IMR-90 (cell line): Measurements from ENCODE around the gene COMMD1. TPM values are rescaled to one million over a fixed set of nuclear protein-coding genes. Genes with fewer than 3 reads are reported as not detected.

Experiments used
- ATAC-seq: fragments of 200-7000 bp; cut with Tn5 transposase; 2 replicates; pipeline ENCODE4 v1.9.1; 2020; ENCODE audit warnings: low read depth, mild to moderate bottlenecking, moderate library complexity
- BruUV-seq: library from RNA; stranded (reverse); fragments of 400-500 nt; replicated peaks from 2 replicates; lab custom pipeline; 2021; lab: Mats Ljungman, UMichigan
- CTCF ChIA-PET: fragments of 300-600 bp; formaldehyde crosslinking; extraction: SDS; loops from one replicate; lab custom pipeline; 2021; ENCODE audit warnings: antibody characterized with exemption; lab: Yijun Ruan, JAX
- POLR2A ChIA-PET: fragments of 300-600 bp; sonication (Branson Sonifier 250); formaldehyde crosslinking; loops from one replicate; lab custom pipeline; 2022; ENCODE audit warnings: antibody characterized with exemption; ENCODE audit not compliant: unreplicated experiment; lab: Charles Lee
- DNase-seq: peaks from one replicate; pipeline ENCODE4 v3.0.0; 2013
- H2AFZ ChIP-seq: replicated peaks from 2 replicates; pipeline ENCODE3; 2013; ENCODE audit warnings: low read length, mild to moderate bottlenecking; ENCODE audit not compliant: poor library complexity
- H2AK5ac ChIP-seq: 2 replicates; pipeline ENCODE4 v1.6.1; 2013; ENCODE audit warnings: low read depth, low read length, inconsistent platforms
- H2AK9ac ChIP-seq: replicated peaks from 2 replicates; pipeline ENCODE3; 2013; ENCODE audit warnings: mild to moderate bottlenecking, low read depth, low read length, moderate library complexity; ENCODE audit not compliant: poor library complexity
- H2BK120ac ChIP-seq: 2 replicates; pipeline ENCODE4 v1.6.1; 2013; ENCODE audit warnings: low read depth, low read length, inconsistent platforms
- H2BK15ac ChIP-seq: 3 replicates; pipeline ENCODE4 v1.6.1; 2013; ENCODE audit warnings: low read depth, low read length, inconsistent platforms
- H2BK20ac ChIP-seq: 2 replicates; pipeline ENCODE4 v1.6.1; 2013; ENCODE audit warnings: low read depth, mild to moderate bottlenecking, inconsistent platforms, low read length, moderate library complexity
- H2BK5ac ChIP-seq: 2 replicates; pipeline ENCODE4 v1.6.1; 2013; ENCODE audit warnings: mild to moderate bottlenecking, low read depth, low read length, inconsistent platforms; ENCODE audit not compliant: poor library complexity, severe bottlenecking
- H3K14ac ChIP-seq: replicated peaks from 2 replicates; pipeline ENCODE4 v1.6.1; 2013; ENCODE audit warnings: low read depth, low read length, inconsistent platforms
- H3K18ac ChIP-seq: 2 replicates; pipeline ENCODE4 v1.6.1; 2013; ENCODE audit warnings: low read depth, low read length, control low read depth
- H3K23ac ChIP-seq: 2 replicates; pipeline ENCODE4 v1.6.1; 2013; ENCODE audit warnings: low read depth, low read length, inconsistent platforms
- H3K27ac ChIP-seq: 2 replicates; pipeline ENCODE4 v1.5.1; 2013; ENCODE audit warnings: mild to moderate bottlenecking, control low read depth, low read length; ENCODE audit not compliant: insufficient read depth
- H3K27me3 ChIP-seq: 2 replicates; pipeline ENCODE4 v1.6.1; 2013; ENCODE audit warnings: low read length; ENCODE audit not compliant: control insufficient read depth, insufficient read depth
- H3K36me3 ChIP-seq: 2 replicates; pipeline ENCODE4 v1.6.1; 2013; ENCODE audit warnings: low read length, mixed read lengths; ENCODE audit not compliant: control insufficient read depth, insufficient read depth
- H3K4ac ChIP-seq: 2 replicates; pipeline ENCODE4 v1.6.1; 2013; ENCODE audit warnings: low read depth, low read length, inconsistent platforms
- H3K4me1 ChIP-seq: 2 replicates; pipeline ENCODE4 v1.6.1; 2013; ENCODE audit warnings: low read length, mixed read lengths; ENCODE audit not compliant: control insufficient read depth, insufficient read depth
- H3K4me2 ChIP-seq: 2 replicates; pipeline ENCODE4 v1.6.1; 2013; ENCODE audit warnings: low read depth, mild to moderate bottlenecking, control low read depth, low read length, moderate library complexity
- H3K4me3 ChIP-seq: 2 replicates; pipeline ENCODE4 v1.5.1; 2013; ENCODE audit warnings: low read depth, mild to moderate bottlenecking, control low read depth, low read length, moderate library complexity; ENCODE audit not compliant: insufficient read depth
- H3K56ac ChIP-seq: 2 replicates; pipeline ENCODE4 v1.6.1; 2013; ENCODE audit warnings: low read length, inconsistent platforms; ENCODE audit not compliant: insufficient read depth; ENCODE audit errors: extremely low read depth
- H3K79me1 ChIP-seq, 2 experiments: 2 replicates each; pipeline ENCODE4 v1.6.1; 2013; ENCODE audit warnings: low read length in 2 of 2, inconsistent platforms in 1 of 2, low read depth in 1 of 2
- H3K9ac ChIP-seq: 2 replicates; pipeline ENCODE4 v1.6.1; 2013; ENCODE audit warnings: low read depth, low read length, control low read depth
- H3K9me1 ChIP-seq: 2 replicates; pipeline ENCODE4 v1.6.1; 2013; ENCODE audit warnings: low read length, inconsistent platforms; ENCODE audit not compliant: insufficient read depth
- H3K9me3 ChIP-seq: 2 replicates; pipeline ENCODE4 v1.6.1; 2013; ENCODE audit warnings: low read length; ENCODE audit not compliant: control insufficient read depth, insufficient read depth
- H4K20me1 ChIP-seq: 2 replicates; pipeline ENCODE4 v1.6.1; 2013; ENCODE audit warnings: low read length, inconsistent platforms; ENCODE audit not compliant: insufficient read depth
- H4K5ac ChIP-seq: 2 replicates; pipeline ENCODE4 v1.6.1; 2013; ENCODE audit warnings: mild to moderate bottlenecking, low read depth, low read length, control low read depth
- H4K8ac ChIP-seq, 2 experiments: 2 replicates each; pipeline ENCODE4 v1.6.1; 2013; ENCODE audit warnings: low read depth in 2 of 2, low read length in 2 of 2, control low read depth in 1 of 2, inconsistent platforms in 1 of 2
- H4K91ac ChIP-seq: 2 replicates; pipeline ENCODE4 v1.6.1; 2013; ENCODE audit warnings: low read depth, low read length, inconsistent platforms; ENCODE audit not compliant: insufficient read depth
- CEBPB ChIP-seq: IDR thresholded peaks from 2 replicates; pipeline ENCODE4 v1.6.1; 2012; ENCODE audit warnings: low read depth, low read length, improper control_type of control experiment
- MAFK ChIP-seq: IDR thresholded peaks from 2 replicates; pipeline ENCODE4 v1.6.1; 2012; ENCODE audit warnings: low read depth, low read length, improper control_type of control experiment
- MAZ ChIP-seq: IDR thresholded peaks from 2 replicates; pipeline ENCODE4 v1.6.1; 2012; ENCODE audit warnings: low read depth, mild to moderate bottlenecking, low read length, improper control_type of control experiment, moderate library complexity, borderline replicate concordance
- POLR2A ChIP-seq: IDR thresholded peaks from 2 replicates; pipeline ENCODE4 v1.6.1; 2012; ENCODE audit warnings: mild to moderate bottlenecking, low read depth, low read length
- RAD21 ChIP-seq: IDR thresholded peaks from 2 replicates; pipeline ENCODE4 v1.6.1; 2012; ENCODE audit warnings: low read length, improper control_type of control experiment
- WGBS, 2 experiments: methylation state at CpG; one replicate each; pipeline versions ENCODE4 v1.1.5 to v1.1.7; 2013; ENCODE audit warnings: missing lambda C conversion rate in 2 of 2; ENCODE audit not compliant: insufficient read length in 1 of 2; ENCODE audit errors: extremely low coverage in 2 of 2; 5-methylcytosine and 5-hydroxymethylcytosine counted together
- dilution Hi-C: fragments of 300-500 bp; cut with HindIII; formaldehyde crosslinking; loops from one replicate; pipeline ENCODE4 v1.14.3; 2018; ENCODE audit warnings: low sequenced_read_pairs; ENCODE audit not compliant: unreplicated experiment
- in situ Hi-C: fragments of 300-500 bp; cut with MboI; formaldehyde crosslinking; loops from 3 replicates; pipeline ENCODE4 v1.14.3; 2019; ENCODE audit warnings: low sequenced_read_pairs, inconsistent platforms, mixed read lengths
- intact Hi-C: fragments of 100-400 bp; cut with micrococcal nuclease; formaldehyde crosslinking; loops from 2 replicates; pipeline ENCODE4 v1.10.0; 2022
- polyA plus RNA-seq, 3 experiments: library from polyadenylated mRNA; depleted of rRNA; stranded (reverse); fragments of >200 nt; gene quantifications; 2 replicates each; pipeline ENCODE4 v1.2.3, GENCODE V29; 2012; ENCODE audit warnings: low replicate concordance in 1 of 3
- total RNA-seq: library from RNA; depleted of rRNA; stranded (reverse); fragments of >200 nt; gene quantifications from 2 replicates; pipeline ENCODE4 v1.2.3, GENCODE V29; 2012
- TF ChIP-seq, protein P1 (sequence below): conservative IDR thresholded peaks from 2 replicates; pipeline ENCODE4 v1.5.1; 2012; ENCODE audit warnings: mild to moderate bottlenecking, low read depth, low read length, improper control_type of control experiment

Gene COMMD1
- total and polyA plus RNA-seq, 2 of the 4 experiments (the other 2 are of a cell fraction): 42.8 to 60.4 TPM

- ATAC-seq (no peak), DNase-seq (no peak)
- Histone ChIP-seq H3K9me3 (no peaks in the 10 kb centered on the region), H4K8ac (no peak overlapping the region), H3K18ac (no peak overlapping the region), H2BK20ac (no peak overlapping the region), H3K4me1 (no peaks in the 10 kb centered on the region), H3K56ac (no peak overlapping the region), H3K4ac (no peak overlapping the region), H3K4me3 (no peak overlapping the region), H3K23ac (no peak overlapping the region), H2AK5ac (no peak overlapping the region), H3K79me1 (no peaks in the 10 kb centered on the region), H3K14ac (no peak overlapping the region), H2BK15ac (no peak overlapping the region), H4K20me1 (no peaks in the 10 kb centered on the region), H4K5ac (no peak overlapping the region), H3K4me2 (no peak overlapping the region), H2BK5ac (no peak overlapping the region), H3K9ac (no peak overlapping the region), H3K27ac (no peak overlapping the region), H4K91ac (no peak overlapping the region), H3K27me3 (no peaks in the 10 kb centered on the region), H3K9me1 (no peaks in the 10 kb centered on the region), H2BK120ac (no peak overlapping the region), H3K36me3 (no peaks in the 10 kb centered on the region), H2AFZ (no peak overlapping the region), H2AK9ac (no peak overlapping the region)
- BruUV-seq: no TSS peak
- ChIA-PET CTCF (no interaction called here), POLR2A (no interaction called here)
- in situ Hi-C loops: no loop called here
- TF ChIP-seq RAD21 (no peak), POLR2A (no peak), CEBPB (no peak), MAZ (no peak), MAFK (no peak)
- TF ChIP-seq, protein P1, sequence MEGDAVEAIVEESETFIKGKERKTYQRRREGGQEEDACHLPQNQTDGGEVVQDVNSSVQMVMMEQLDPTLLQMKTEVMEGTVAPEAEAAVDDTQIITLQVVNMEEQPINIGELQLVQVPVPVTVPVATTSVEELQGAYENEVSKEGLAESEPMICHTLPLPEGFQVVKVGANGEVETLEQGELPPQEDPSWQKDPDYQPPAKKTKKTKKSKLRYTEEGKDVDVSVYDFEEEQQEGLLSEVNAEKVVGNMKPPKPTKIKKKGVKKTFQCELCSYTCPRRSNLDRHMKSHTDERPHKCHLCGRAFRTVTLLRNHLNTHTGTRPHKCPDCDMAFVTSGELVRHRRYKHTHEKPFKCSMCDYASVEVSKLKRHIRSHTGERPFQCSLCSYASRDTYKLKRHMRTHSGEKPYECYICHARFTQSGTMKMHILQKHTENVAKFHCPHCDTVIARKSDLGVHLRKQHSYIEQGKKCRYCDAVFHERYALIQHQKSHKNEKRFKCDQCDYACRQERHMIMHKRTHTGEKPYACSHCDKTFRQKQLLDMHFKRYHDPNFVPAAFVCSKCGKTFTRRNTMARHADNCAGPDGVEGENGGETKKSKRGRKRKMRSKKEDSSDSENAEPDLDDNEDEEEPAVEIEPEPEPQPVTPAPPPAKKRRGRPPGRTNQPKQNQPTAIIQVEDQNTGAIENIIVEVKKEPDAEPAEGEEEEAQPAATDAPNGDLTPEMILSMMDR: no peak
- dilution Hi-C loops: no loop called here
- WGBS, 2 experiments: no CpG with 5 or more reads among the region's 3 CpGs
- intact Hi-C loops: no loop called here
Observed at GRCh38 chr2:62054916-62055450, 149.5 kb downstream of the COMMD1 start.
